Measurements from ENCODE around the gene ZNG1F.
"Not testable (repeated sequence)": the region's sequence is repeated elsewhere in the genome, so short reads cannot be mapped to it uniquely, and the experiment has no call there.

- not testable (repeated sequence) for TF ChIP-seq CTCF (conservative IDR thresholded peaks at IDR 0.05; ENCODE audit: low read length); EZH2phosphoT487 (IDR thresholded peaks at IDR 0.05; ENCODE audit: borderline replicate concordance, low read depth, low read length)
Measured at GRCh38 chr9:41109253-41109652, 79.9 kb downstream of the ZNG1F start.

All from OCI-LY7 (cell line).